ENCODE data around the gene TAS2R16.

TAS2R16 gene

DNA sequence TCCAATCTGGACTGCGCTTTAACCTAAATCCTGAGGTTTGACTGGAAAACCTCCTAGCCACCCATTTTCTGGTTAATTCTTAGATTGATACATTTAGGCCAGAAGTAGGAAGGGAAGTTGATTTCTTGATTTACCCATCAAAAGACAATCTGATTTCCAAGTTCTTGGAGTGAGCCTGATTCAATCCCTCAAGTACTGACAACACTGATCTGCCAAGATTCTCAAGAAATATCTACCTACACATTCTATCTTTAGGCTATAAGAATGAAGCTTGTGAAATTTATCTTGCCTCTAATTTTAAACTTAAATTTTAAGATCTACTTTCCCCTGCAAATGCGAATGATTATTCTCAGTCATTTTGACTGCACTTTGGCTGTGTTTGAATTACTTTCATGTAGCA is 5.9 kb downstream of the TAS2R16 start:
- no peaks in the 10 kb centered on the region for H3K36me3 ChIP-seq (ENCODE audit: insufficient read depth, low read length)
- H3K4me3 ChIP-seq (ENCODE audit: low read length, poor library complexity, severe bottlenecking) = no peak overlapping the region
- H4K20me1 ChIP-seq (ENCODE audit: insufficient read depth, low read length, poor library complexity, severe bottlenecking) = no peaks in the 10 kb centered on the region
- no peak for TF ChIP-seq EZH2phosphoT487 (IDR thresholded peaks at IDR 0.05; ENCODE audit: borderline replicate concordance)
- TF ChIP-seq, protein P1, sequence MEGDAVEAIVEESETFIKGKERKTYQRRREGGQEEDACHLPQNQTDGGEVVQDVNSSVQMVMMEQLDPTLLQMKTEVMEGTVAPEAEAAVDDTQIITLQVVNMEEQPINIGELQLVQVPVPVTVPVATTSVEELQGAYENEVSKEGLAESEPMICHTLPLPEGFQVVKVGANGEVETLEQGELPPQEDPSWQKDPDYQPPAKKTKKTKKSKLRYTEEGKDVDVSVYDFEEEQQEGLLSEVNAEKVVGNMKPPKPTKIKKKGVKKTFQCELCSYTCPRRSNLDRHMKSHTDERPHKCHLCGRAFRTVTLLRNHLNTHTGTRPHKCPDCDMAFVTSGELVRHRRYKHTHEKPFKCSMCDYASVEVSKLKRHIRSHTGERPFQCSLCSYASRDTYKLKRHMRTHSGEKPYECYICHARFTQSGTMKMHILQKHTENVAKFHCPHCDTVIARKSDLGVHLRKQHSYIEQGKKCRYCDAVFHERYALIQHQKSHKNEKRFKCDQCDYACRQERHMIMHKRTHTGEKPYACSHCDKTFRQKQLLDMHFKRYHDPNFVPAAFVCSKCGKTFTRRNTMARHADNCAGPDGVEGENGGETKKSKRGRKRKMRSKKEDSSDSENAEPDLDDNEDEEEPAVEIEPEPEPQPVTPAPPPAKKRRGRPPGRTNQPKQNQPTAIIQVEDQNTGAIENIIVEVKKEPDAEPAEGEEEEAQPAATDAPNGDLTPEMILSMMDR (conservative IDR thresholded peaks at IDR 0.05; ENCODE audit: low read length) = no peak
- no peak overlapping the region for H2AFZ ChIP-seq (ENCODE audit: low read length)
- H3K27me3 ChIP-seq (ENCODE audit: insufficient read depth, low read length, poor library complexity, severe bottlenecking) = no peaks in the 10 kb centered on the region
- no peak overlapping the region for H3K4me2 ChIP-seq (ENCODE audit: low read depth, low read length, poor library complexity, severe bottlenecking)
- H3K4me1 ChIP-seq (ENCODE audit: insufficient read depth, low read length, poor library complexity, severe bottlenecking) = no peaks in the 10 kb centered on the region
- H3K9me3 ChIP-seq (ENCODE audit: insufficient read depth, low read depth, low read length) = no peaks in the 10 kb centered on the region
- H3K9me2 ChIP-seq (replicated peaks; ENCODE audit: low read depth, low read length) = no peaks in the 10 kb centered on the region
- no peak overlapping the region for H3K9ac ChIP-seq (ENCODE audit: low read depth, low read length, poor library complexity, severe bottlenecking)
- no peaks in the 10 kb centered on the region for H3F3A ChIP-seq (ENCODE audit: low read depth)
- H3K79me2 ChIP-seq (ENCODE audit: insufficient read depth, low read length) = no peaks in the 10 kb centered on the region

- Histone ChIP-seq H3K4me3 (ENCODE audit: low read length, poor library complexity, severe bottlenecking) (no peak overlapping the region), H3K36me3 (ENCODE audit: insufficient read depth, low read length) (no peaks in the 10 kb centered on the region), H3F3A (ENCODE audit: low read depth) (no peaks in the 10 kb centered on the region), H3K79me2 (ENCODE audit: insufficient read depth, low read length) (no peaks in the 10 kb centered on the region), H3K9ac (ENCODE audit: low read depth, low read length, poor library complexity, severe bottlenecking) (no peak overlapping the region), H2AFZ (ENCODE audit: low read length) (no peak overlapping the region), H3K27me3 (ENCODE audit: insufficient read depth, low read length, poor library complexity, severe bottlenecking) (no peaks in the 10 kb centered on the region), H3K9me2 (replicated peaks; ENCODE audit: low read depth, low read length) (no peaks in the 10 kb centered on the region), H3K4me1 (ENCODE audit: insufficient read depth, low read length, poor library complexity, severe bottlenecking) (no peaks in the 10 kb centered on the region), H3K4me2 (ENCODE audit: low read depth, low read length, poor library complexity, severe bottlenecking) (no peak overlapping the region), H4K20me1 (ENCODE audit: insufficient read depth, low read length, poor library complexity, severe bottlenecking) (no peaks in the 10 kb centered on the region), H3K9me3 (ENCODE audit: insufficient read depth, low read depth, low read length) (no peaks in the 10 kb centered on the region)
- TF ChIP-seq, protein P1 (conservative IDR thresholded peaks at IDR 0.05; ENCODE audit: low read length) = no peak
- no peak for TF ChIP-seq EZH2phosphoT487 (IDR thresholded peaks at IDR 0.05; ENCODE audit: borderline replicate concordance)
These were observed 6.5 kb downstream of the TAS2R16 start for GRCh38 chr7:122989041-122989440.

GRCh38 chr7:122988333-122988732 is 7.2 kb downstream of the TAS2R16 start:
- TF ChIP-seq, protein P1 (conservative IDR thresholded peaks at IDR 0.05; ENCODE audit: low read length) = no peak
- TF ChIP-seq EZH2phosphoT487 (IDR thresholded peaks at IDR 0.05; ENCODE audit: borderline replicate concordance) = no peak
- Histone ChIP-seq H3K9me3 (ENCODE audit: insufficient read depth, low read depth, low read length) (no peaks in the 10 kb centered on the region), H3K36me3 (ENCODE audit: insufficient read depth, low read length) (no peaks in the 10 kb centered on the region), H2AFZ (ENCODE audit: low read length) (no peak overlapping the region), H3K79me2 (ENCODE audit: insufficient read depth, low read length) (no peaks in the 10 kb centered on the region), H3K27me3 (ENCODE audit: insufficient read depth, low read length, poor library complexity, severe bottlenecking) (no peaks in the 10 kb centered on the region), H3K9me2 (replicated peaks; ENCODE audit: low read depth, low read length) (no peaks in the 10 kb centered on the region), H3F3A (ENCODE audit: low read depth) (no peaks in the 10 kb centered on the region), H3K9ac (ENCODE audit: low read depth, low read length, poor library complexity, severe bottlenecking) (no peak overlapping the region), H4K20me1 (ENCODE audit: insufficient read depth, low read length, poor library complexity, severe bottlenecking) (no peaks in the 10 kb centered on the region), H3K4me2 (ENCODE audit: low read depth, low read length, poor library complexity, severe bottlenecking) (no peak overlapping the region), H3K4me1 (ENCODE audit: insufficient read depth, low read length, poor library complexity, severe bottlenecking) (no peaks in the 10 kb centered on the region), H3K4me3 (ENCODE audit: low read length, poor library complexity, severe bottlenecking) (no peak overlapping the region)
